Measurements from ENCODE around the gene PAX5.

Gene PAX5

GRCh38 chr9:36934478-36935065 is 99.5 kb downstream of the PAX5 start:
- no peaks in the 10 kb centered on the region for H3K36me3 ChIP-seq (replicated peaks; ENCODE audit: insufficient read depth, low read length)
- H3K4me2 ChIP-seq (ENCODE audit: low read depth, low read length): no peak overlapping the region
- TF ChIP-seq EZH2 (optimal IDR thresholded peaks at IDR 0.05; ENCODE audit: low read depth, low read length): no peak
- no peak for TF ChIP-seq CTCF (IDR thresholded peaks at IDR 0.05; ENCODE audit: low read length)
- TF ChIP-seq EZH2phosphoT487 (IDR thresholded peaks at IDR 0.05; ENCODE audit: low read length): no peak
- H3K27me3 ChIP-seq (replicated peaks; ENCODE audit: insufficient read depth, low read length): no peaks in the 10 kb centered on the region; the same call in 1 of the 2 replicates
- H3K9me2 ChIP-seq (replicated peaks; ENCODE audit: insufficient read depth, low read length): no peaks in the 10 kb centered on the region
- no peaks in the 10 kb centered on the region for H3K4me1 ChIP-seq (ENCODE audit: low read length)
- no peak overlapping the region for H3K27ac ChIP-seq (ENCODE audit: low read length)
- H3K4me3 ChIP-seq (ENCODE audit: low read length): no peak overlapping the region
- no peaks in the 10 kb centered on the region for H3K79me2 ChIP-seq (ENCODE audit: low read length)
- no peaks in the 10 kb centered on the region for H3K9me3 ChIP-seq (replicated peaks; ENCODE audit: insufficient read depth, low read length)
- no peak overlapping the region for H3K9ac ChIP-seq (ENCODE audit: low read length)
- H2AFZ ChIP-seq (ENCODE audit: low read length): no peak overlapping the region
- H3F3A ChIP-seq (ENCODE audit: insufficient read depth, low read length): no peaks in the 10 kb centered on the region
- DNase-seq: no peak
- no peaks in the 10 kb centered on the region for H4K20me1 ChIP-seq (ENCODE audit: insufficient read depth, low read length)

GRCh38 chr9:36933676-36934215 is 100.3 kb downstream of the PAX5 start:
- no peaks in the 10 kb centered on the region for H3K9me3 ChIP-seq (replicated peaks; ENCODE audit: insufficient read depth, low read length)
- H3F3A ChIP-seq (ENCODE audit: insufficient read depth, low read length): no peaks in the 10 kb centered on the region
- no peak overlapping the region for H2AFZ ChIP-seq (ENCODE audit: low read length)
- no peak overlapping the region for H3K4me3 ChIP-seq (ENCODE audit: low read length)
- no peak overlapping the region for H3K4me2 ChIP-seq (ENCODE audit: low read depth, low read length)
- no peaks in the 10 kb centered on the region; the same call in 1 of the 2 replicates for H3K27me3 ChIP-seq (replicated peaks; ENCODE audit: insufficient read depth, low read length)
- no peaks in the 10 kb centered on the region for H3K4me1 ChIP-seq (ENCODE audit: low read length)
- H4K20me1 ChIP-seq (ENCODE audit: insufficient read depth, low read length): no peaks in the 10 kb centered on the region
- no peaks in the 10 kb centered on the region for H3K79me2 ChIP-seq (ENCODE audit: low read length)
- DNase-seq: no peak
- H3K27ac ChIP-seq (ENCODE audit: low read length): no peak overlapping the region
- no peak for TF ChIP-seq CTCF (IDR thresholded peaks at IDR 0.05; ENCODE audit: low read length)
- no peak for TF ChIP-seq EZH2phosphoT487 (IDR thresholded peaks at IDR 0.05; ENCODE audit: low read length)
- TF ChIP-seq EZH2 (optimal IDR thresholded peaks at IDR 0.05; ENCODE audit: low read depth, low read length): no peak
- H3K36me3 ChIP-seq (replicated peaks; ENCODE audit: insufficient read depth, low read length): no peaks in the 10 kb centered on the region
- H3K9me2 ChIP-seq (replicated peaks; ENCODE audit: insufficient read depth, low read length): no peaks in the 10 kb centered on the region
- no peak overlapping the region for H3K9ac ChIP-seq (ENCODE audit: low read length)

GRCh38 chr9:36932198-36932597 is 101.9 kb downstream of the PAX5 start:
- no peaks in the 10 kb centered on the region for H4K20me1 ChIP-seq (ENCODE audit: insufficient read depth, low read length)
- no peak overlapping the region for H3K9ac ChIP-seq (ENCODE audit: low read length)
- H3K27ac ChIP-seq (ENCODE audit: low read length): no peak overlapping the region
- H3K4me1 ChIP-seq (ENCODE audit: low read length): no peaks in the 10 kb centered on the region
- no peak overlapping the region for H2AFZ ChIP-seq (ENCODE audit: low read length)
- H3K36me3 ChIP-seq (replicated peaks; ENCODE audit: insufficient read depth, low read length): no peaks in the 10 kb centered on the region
- H3K9me2 ChIP-seq (replicated peaks; ENCODE audit: insufficient read depth, low read length): no peaks in the 10 kb centered on the region
- TF ChIP-seq CTCF (IDR thresholded peaks at IDR 0.05; ENCODE audit: low read length) (no peak), EZH2phosphoT487 (IDR thresholded peaks at IDR 0.05; ENCODE audit: low read length) (no peak), EZH2 (optimal IDR thresholded peaks at IDR 0.05; ENCODE audit: low read depth, low read length) (no peak)
- no peak overlapping the region for H3K4me3 ChIP-seq (ENCODE audit: low read length)
- no peak overlapping the region for H3K4me2 ChIP-seq (ENCODE audit: low read depth, low read length)
- H3F3A ChIP-seq (ENCODE audit: insufficient read depth, low read length): no peaks in the 10 kb centered on the region
- no peaks in the 10 kb centered on the region for H3K79me2 ChIP-seq (ENCODE audit: low read length)
- no peak for DNase-seq
- no peaks in the 10 kb centered on the region for H3K27me3 ChIP-seq (replicated peaks; ENCODE audit: insufficient read depth, low read length)
- no peaks in the 10 kb centered on the region for H3K9me3 ChIP-seq (replicated peaks; ENCODE audit: insufficient read depth, low read length)
